ENCODE measurements around the gene FYN.

GRCh38 chr6:111757342-111757741 lies 115.9 kb downstream of the FYN start:
- no peak for TF ChIP-seq POLR2A (IDR thresholded peaks at IDR 0.05; ENCODE audit: low read depth)
- no peak for TF ChIP-seq EP300 (IDR thresholded peaks at IDR 0.05)
- TF ChIP-seq POLR2AphosphoS5 (IDR thresholded peaks at IDR 0.05), result no peak

Data from esophagus muscularis mucosa (tissue), 3 donors.